Renal cortex interstitium (tissue), 15 donors: ENCODE measurements around the gene FAM72B. TPM values are rescaled to one million over a fixed set of nuclear protein-coding genes. Genes with fewer than 3 reads are reported as not detected.
A peak's percentile ranks its signal among the peaks of the same experiment; 100 is the strongest.
"Not testable (repeated sequence)": the region's sequence is repeated elsewhere in the genome, so short reads cannot be mapped to it uniquely, and the experiment has no call there.

Experiments used
- DNase-seq, 11 donors: peaks; one replicate each; pipeline ENCODE4 v3.0.0-alpha.2; 2013; ENCODE audit warnings: low read depth in 9 of 11, low spot score in 4 of 11; ENCODE audit errors: extremely low read depth in 1 of 11
- long read RNA-seq, 16 experiments: transcript quantifications; one replicate each; lab custom pipeline, GENCODE V29; 2026
- polyA plus RNA-seq, 3 donors: library from polyadenylated mRNA; unstranded; fragments of 120-200 nt; gene quantifications; one replicate each; pipeline ENCODE4 v1.2.1, GENCODE V29; 2013; ENCODE audit not compliant: insufficient read length in 3 of 3

Gene FAM72B
- polyA plus RNA-seq, result 1 to 10 TPM; 3.9 to 5.2 (median 5.0) TPM
- long read RNA-seq, donor 1, partial matches to known transcripts, result 0 of 1 reads
- long read RNA-seq, donor 1, other reads (novel, unspliced or antisense), result 0 of 1 reads
- long read RNA-seq, donor 2, result 0 reads
- long read RNA-seq, donor 3, partial matches to known transcripts, result 0 of 2 reads
- long read RNA-seq, donor 3, other reads (novel, unspliced or antisense), result 0 of 2 reads
- long read RNA-seq, donor 4, partial matches to known transcripts, result 0 of 2 reads
- long read RNA-seq, donor 4, other reads (novel, unspliced or antisense), result 0 of 2 reads
- long read RNA-seq, donor 5, result 0 reads
- long read RNA-seq, donor 6, partial matches to known transcripts, result 0 of 1 reads
- long read RNA-seq, donor 6, other reads (novel, unspliced or antisense), result 0 of 1 reads
- long read RNA-seq, donor 7, partial matches to known transcripts, result 0 of 2 reads
- long read RNA-seq, donor 7, other reads (novel, unspliced or antisense), result 0 of 2 reads
- long read RNA-seq, donor 8, partial matches to known transcripts, result 10 of 14 reads
- long read RNA-seq, donor 8, other reads (novel, unspliced or antisense), result 0 of 14 reads
- long read RNA-seq, donor 9, partial matches to known transcripts, result 0 of 1 reads
- long read RNA-seq, donor 9, other reads (novel, unspliced or antisense), result 0 of 1 reads
- long read RNA-seq, donor 10, partial matches to known transcripts, result 0 of 2 reads
- long read RNA-seq, donor 10, other reads (novel, unspliced or antisense), result 0 of 2 reads
- long read RNA-seq, donor 11, partial matches to known transcripts, result 0 of 2 reads
- long read RNA-seq, donor 11, other reads (novel, unspliced or antisense), result 0 of 2 reads
- long read RNA-seq, donor 12, result 0 reads
- long read RNA-seq, donor 13, partial matches to known transcripts, result 0 of 3 reads
- long read RNA-seq, donor 13, other reads (novel, unspliced or antisense), result 0 of 3 reads
- long read RNA-seq, donor 14, partial matches to known transcripts, result 0 of 1 reads
- long read RNA-seq, donor 14, other reads (novel, unspliced or antisense), result 0 of 1 reads
- long read RNA-seq, donor 15, partial matches to known transcripts, result 0 of 1 reads
- long read RNA-seq, donor 15, other reads (novel, unspliced or antisense), result 0 of 1 reads
- long read RNA-seq, donor 16, partial matches to known transcripts, result 0 of 4 reads
- long read RNA-seq, donor 16, other reads (novel, unspliced or antisense), result 0 of 4 reads

DNA sequence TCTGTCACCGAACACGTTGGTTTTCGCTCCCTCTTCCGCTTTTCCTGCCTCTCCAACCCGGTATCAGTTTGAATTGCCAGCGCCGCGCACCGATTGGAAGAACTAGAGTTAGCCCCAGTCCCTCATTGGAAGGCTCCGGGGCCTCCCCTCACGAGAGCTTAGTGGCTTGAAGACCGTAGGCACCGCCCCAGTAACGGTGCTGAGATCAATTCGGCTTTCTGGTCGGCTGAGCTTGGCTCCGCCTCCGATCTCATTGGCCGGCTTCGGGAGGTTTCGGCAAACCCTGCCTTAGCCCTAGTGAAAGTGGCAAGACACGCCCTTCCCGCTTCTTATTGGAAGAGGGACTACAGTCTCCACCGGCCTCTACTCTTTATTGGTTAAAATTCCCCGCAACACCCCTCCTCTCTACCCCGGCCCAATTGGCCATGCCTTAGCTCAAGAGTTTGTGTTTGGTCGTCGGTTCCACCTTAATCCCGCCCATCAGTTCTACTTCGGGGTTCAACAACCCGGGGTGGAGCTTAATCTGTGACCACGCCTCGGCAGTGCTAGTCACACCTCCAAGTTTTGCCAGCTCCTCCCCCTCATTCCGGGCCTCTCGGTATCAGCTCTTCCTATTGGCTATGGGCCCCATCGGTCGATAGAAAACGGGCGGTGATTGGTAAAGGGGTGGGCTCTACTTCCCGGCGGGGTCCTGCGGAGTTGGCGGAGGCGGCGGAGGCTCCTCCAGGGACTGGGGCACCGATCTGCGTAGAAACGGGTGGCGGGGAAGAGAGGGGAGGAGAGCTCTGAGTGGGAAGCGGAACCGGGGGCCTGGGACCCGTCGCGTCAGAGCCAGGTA is at the start of gene FAM72B, which contains the start of gene SRGAP2C:
Gene FAM72B (minus strand): TSS at position 51 of the 838 bp plus-strand sequence. CDS start 851 bp downstream, outside the sequence.
Gene SRGAP2C (plus strand): TSS at position 686 of the 838 bp plus-strand sequence. CDS start 2,472 bp downstream, outside the sequence.
- peak; percentile 73 to 95 (median 90) for DNase-seq

DNA sequence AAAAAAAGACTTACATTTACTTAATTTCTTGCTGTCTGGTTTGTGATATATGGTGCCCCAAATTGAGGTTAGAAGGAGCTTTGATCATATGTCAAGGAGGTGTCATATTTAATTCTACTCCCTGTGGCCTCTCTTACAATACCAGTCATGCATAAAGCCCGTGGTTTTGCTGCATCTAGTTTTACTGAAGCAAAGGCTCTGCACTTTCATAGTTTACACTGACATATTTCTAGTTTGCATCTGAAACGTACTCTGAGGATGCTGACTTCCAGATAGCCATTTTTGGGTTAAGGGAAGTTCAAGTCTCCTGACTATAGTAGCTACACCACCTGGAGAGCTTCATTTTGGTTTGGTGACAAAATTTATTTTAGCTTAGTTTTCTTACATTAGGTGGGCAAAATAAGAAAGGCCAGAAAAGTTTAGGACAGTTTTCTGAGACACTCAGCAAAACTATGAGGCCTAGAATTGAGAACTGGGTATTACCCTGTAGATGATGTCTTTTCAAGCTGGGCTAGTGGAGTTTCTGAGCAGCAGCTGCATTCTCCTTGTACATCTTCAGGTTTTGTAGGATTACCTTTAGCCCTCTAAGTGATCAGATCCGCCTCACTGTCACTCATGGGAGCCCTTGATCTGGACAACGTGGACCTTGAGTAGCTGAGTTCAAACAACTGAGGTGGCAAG is 48.4 kb upstream of the FAM72B start:
- not testable (repeated sequence) for DNase-seq

DNA sequence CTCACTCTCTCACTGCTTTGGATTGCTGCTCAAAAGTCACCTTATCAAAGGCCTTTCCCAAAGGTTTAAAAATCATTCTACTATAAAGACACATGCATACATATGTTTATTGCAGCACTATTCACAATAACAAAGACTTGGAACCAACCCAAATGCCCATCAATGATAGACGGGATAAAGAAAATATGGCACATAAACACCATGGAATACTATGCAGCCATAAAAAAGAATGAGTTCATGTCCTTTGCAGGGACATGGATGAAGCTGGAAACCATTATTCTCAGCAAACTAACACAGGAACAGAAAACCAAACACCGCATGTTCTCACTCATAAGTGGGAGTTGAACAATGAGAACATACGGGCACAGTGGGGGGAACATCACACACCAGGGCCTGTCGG is 46.5 kb upstream of the FAM72B start:
- DNase-seq, result not testable (repeated sequence)

DNA sequence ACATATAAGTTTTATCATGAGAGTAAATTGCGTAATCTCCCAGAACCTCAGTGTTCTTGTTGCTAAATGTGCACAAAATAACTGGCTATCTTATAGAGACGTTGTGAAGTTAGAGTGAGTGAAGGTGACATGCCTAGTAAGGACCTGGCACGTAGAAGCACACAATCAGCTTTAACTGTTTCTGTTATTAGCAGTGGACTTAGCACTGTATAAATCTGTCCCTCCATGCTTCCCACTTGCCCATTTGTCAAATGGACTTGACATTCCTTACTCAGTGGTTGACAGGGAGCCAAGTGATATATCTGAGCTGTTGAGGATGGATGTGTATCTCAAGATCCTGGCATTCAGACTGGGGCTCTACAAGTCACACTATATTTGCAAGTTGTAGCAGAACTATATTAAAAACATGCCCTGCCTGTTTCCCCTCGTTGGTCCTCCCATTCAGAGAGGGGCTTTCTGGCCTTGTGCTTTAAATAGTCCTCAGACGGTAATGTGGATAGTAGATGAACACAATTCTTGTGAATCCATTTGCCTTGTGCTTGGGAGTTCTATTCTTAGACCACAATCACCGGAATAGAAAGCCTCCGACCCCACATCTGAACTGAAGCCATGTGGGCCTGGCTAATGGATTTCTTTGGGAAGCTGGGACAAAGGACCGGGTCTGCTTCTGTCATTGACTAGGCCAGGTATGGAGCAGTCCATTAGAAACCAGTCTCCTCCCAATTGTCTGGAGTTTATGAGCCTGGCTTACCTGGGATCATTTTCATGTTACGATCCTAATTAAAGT is 43.6 kb upstream of the FAM72B start:
- not testable (repeated sequence) for DNase-seq

DNA sequence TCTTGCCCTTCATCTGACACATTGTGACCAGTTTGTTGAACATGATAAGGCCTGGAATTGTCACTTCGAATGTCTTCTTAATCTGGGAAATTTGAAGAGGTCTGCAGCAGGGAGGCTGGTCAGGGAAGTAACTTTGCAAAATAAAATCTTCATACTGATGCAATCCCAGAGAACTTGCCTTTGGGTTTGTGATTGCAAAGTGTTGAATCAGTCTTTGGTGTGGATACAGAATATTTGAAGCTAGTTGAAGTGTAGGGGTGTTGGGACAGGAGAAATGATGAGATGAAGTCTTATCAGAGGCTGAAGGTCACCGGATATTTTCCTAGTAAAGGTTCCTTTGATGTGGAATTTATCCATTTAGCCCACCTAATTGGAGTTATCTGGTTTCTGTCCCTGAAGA is 42.8 kb upstream of the FAM72B start:
- not testable (repeated sequence) for DNase-seq

DNA sequence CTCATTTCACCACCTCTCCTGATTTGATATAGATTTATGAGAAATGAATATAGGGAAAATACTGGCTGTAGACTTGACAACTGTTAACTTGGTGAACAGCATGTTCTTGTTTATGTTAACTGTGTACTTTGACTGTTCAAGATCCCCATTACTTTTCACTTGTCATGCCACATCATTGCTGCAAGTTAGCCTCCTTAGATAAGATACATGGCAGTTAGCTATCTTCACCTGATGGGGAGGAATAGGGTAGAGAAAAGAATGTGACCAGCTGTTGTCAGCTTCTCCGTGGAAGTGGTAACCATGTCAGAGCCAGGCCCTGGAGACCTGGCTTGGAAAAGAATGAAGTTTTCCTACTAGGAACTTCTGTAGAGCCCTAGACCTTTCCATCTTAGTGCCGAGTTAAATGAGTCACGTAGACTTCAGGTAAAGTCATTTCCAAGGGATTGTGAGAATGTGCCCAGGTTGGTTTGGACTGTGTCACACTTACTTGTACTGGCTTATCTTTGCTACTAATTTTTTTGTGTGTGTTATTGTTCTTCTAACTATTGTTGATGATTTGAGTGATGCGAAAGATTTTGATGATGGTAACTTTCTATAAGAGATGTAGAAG is 42.3 kb upstream of the FAM72B start:
- DNase-seq, result not testable (repeated sequence)

DNA sequence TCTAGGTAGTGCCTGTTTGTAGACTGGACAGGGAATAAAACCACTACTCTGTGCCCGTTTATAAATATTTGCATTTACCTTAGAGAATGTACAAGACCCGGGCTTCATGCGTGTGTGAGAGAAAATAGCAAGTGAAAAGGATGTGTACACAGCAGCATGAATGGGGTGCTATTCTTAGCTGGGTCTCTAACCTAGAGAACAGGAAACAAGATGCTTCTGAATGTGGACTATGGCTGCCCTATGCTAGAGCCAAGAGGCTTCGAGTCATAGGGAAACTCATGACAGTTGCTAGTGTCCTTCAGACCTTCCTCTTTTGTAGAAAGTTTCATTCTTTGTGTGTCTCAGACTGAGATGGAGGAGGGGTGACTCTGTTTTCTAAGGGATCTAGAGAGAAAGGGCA is 40.6 kb upstream of the FAM72B start:
- not testable (repeated sequence) for DNase-seq

DNA sequence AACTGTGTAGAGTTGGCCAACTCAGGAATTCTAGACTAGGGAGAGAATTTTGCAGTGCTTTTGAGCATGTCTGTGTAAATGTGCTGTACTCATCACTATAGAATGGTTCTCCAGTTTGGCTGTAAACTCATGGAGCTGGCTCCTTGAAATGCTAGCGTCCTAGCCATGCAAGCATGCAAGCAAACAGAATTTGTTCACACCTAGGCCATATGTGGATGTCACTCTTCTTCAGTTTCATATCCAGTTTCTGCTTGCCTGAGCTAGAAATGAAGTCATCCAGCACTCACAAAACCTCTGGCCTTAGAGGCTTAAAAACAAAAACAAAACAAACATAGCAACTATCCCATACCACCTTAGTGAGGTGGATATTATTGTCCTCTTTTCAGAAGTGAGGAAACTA is 37.6 kb upstream of the FAM72B start:
- not testable (repeated sequence) for DNase-seq

DNA sequence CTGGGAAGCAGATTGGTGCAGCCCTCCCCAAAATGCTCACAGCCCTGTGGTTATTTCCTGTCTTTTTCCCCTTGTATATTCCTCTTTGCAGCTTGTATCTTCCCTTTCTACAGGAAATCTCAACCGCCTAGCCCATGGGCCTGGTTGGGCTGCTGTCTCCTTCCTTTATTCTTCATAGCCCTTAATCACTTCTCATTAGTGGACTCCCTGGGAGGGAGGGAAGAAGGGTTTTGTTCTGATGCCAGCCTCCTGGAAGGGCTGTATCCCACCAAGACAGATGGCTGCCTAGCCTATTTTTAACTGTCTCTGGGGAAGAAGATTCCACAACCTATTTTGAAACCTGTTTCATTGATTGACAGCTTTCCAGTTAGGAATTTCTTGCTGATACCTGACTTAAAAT is 32.5 kb upstream of the FAM72B start:
- DNase-seq, result not testable (repeated sequence)

DNA sequence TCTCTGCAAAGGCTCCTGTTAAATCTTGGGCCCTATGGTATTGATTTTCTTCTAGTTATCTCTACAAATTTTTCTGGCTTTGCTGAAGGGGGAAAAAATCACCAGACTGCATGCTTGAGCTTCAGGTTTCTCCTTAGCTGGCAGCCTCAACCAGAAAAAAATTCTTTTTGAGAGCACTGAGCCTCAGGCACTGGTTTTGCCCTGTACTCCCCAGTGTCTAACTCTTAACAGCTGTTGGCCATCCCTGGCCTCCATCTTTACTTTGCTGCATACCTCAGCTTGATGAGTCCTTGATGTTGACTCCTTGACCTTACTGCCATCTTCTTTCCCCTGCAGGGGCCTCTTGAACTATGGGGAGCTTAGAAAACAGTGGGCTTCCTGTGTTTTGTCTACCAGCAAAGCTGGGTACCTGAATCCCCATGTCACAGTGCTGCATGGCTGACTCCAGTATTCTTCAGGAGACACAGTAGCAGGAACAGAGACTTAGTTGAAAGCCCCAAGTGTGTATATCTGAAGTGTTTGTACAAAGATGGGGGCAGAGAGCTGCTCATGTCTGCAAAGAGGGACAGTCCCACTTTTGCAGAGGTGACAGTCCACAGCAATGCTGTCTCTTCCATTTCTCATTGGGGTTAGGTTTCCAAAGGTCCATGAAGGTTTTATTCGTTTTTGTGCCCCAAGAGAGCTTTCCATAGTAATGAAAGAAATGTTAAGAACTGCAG is 31.7 kb upstream of the FAM72B start:
- not testable (repeated sequence) for DNase-seq

DNA sequence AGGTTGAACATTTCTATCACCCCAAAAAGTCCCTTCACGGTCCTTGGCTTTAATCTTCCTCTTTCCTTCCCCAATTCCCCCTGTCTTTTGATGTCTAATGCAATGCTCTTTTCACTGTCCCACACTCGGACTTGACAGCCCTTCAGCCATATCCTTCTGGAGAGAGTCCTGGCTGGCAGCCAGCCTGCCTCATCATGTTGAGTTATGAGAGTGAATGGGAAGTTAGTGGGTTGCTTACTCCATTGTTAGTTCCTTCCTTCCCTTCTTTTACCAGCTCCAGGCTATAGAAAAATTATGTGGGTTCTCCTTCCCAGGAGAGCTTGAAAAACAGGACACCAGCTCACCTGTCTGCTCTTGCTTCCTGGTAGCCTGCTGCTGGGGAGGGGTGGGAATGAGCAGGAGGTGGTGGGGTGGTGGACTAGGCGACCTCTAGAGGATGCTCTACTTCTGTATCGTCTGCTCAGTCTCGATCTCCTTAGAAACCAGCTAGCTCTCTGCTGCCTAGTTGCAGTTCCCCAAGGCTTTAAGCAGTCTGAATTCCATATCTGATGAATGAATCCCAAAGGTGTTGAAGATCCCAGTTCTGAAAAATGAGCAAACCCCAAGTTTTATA is 30.5 kb upstream of the FAM72B start:
- DNase-seq, result not testable (repeated sequence)

DNA sequence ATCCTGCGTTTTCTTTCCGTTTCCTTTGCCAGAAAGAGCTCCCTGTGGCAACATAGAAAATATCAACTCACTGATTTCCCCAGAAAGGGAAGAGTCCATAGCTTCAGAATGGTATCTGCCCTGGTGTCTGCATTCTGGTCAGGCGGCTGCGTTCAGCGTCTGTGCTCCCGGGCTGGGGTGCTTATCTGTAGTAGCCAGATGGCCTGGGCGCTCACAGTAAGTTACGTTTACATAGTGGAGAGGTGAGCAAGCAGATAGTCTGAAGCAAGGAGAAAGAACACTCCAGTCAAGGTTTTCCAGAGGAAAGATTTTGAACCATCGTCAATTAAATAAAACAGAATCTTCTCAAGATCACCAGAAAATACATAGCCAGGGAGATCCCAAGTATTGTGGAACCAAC is 29.4 kb upstream of the FAM72B start:
- not testable (repeated sequence) for DNase-seq

DNA sequence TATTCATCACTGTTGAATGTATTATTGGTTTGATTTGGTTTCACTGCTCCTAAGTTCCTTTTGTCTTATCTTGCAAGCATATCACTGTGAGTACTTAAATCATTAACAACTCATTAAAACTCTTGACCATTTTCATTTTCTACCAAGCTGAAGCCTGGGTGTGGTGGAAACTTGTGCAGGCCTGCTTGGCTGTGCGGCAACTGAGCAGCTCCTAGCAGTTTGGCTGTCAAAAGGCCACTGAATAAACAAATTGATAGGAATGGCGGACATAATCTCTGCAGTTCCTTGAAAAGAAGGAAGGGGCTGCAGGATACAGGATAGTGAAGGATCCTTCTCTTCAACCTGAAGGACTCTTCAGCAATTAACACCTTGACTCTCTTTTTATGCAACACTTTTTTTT is 26.6 kb upstream of the FAM72B start:
- DNase-seq, result not testable (repeated sequence)

DNA sequence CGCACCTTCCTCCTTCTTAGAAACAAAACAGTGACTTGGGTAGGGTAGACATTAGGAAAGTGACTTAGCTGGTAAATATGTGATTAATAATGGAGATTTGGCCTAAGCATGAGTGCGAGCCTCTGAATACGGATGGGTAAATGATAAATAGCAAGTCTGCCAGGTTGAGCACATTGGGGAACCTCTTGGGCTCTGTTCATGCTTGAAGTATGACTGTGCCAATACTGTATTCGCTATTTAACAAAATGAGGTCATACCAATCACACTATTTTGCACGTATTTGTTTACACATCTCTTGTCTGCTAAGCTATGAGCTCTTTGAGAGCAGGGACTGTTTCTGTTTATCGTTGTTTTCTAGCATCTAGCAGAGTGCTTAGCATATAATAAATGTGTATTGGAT is 24.2 kb upstream of the FAM72B start:
- not testable (repeated sequence) for DNase-seq

DNA sequence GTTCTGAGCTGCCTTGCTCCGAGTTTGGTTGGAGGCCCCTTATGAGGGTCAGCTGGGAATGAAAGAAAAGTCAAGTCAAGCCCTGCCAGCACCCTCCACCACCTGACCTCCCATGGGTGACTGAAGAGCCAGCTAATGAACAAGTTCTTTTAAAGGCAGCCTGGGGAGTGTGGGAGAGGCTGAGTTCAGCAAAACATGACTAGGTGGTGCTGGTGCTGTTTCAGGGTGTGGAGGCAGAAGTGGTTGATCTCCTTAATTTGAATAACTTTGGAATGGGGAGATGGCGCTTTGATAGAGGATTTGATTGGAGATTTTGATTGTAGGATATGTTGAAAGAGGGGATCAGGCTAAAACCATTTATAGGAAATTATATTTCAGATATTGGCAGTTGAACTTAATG is 23.2 kb upstream of the FAM72B start:
- DNase-seq, result not testable (repeated sequence)
